Smooth muscle cell of bladder (primary cell): ENCODE measurements around the gene TOMM22. TPM values are rescaled to one million over a fixed set of nuclear protein-coding genes. Genes with fewer than 3 reads are reported as not detected.

Source experiments
- total RNA-seq: library from RNA; depleted of rRNA; stranded (reverse); fragments of >200 nt; gene quantifications from 2 replicates; pipeline ENCODE4 v1.2.3, GENCODE V29; 2014

Gene TOMM22
- total RNA-seq = 63.0 and 73.4 TPM in 2 replicates

GRCh38 chr22:38681582-38682335 is at the start of gene TOMM22:
Gene TOMM22 (plus strand): TSS chr22:38681957. CDS start chr22:38681979, 22 bp downstream.

GRCh38 chr22:38656256-38657044 is 25.3 kb upstream of the TOMM22 start, which contains the start of the genes CBY1 and FAM227A:
Gene CBY1 (plus strand): TSS chr22:38656638. CDS start chr22:38668055, 11,417 bp downstream.
Gene FAM227A (minus strand): TSS chr22:38656392. CDS start chr22:38650168, 6,224 bp downstream.

GRCh38 chr22:38700789-38701628 is 19.3 kb downstream of the TOMM22 start, which contains the start of gene JOSD1:
Gene JOSD1 (minus strand): TSS chr22:38700943. CDS start chr22:38699987, 956 bp downstream.

GRCh38 chr22:38705235-38706100 is 23.7 kb downstream of the TOMM22 start, which contains the start of gene GTPBP1:
Gene GTPBP1 (plus strand): TSS chr22:38705944. CDS start chr22:38705956, 12 bp downstream.

Other genes with a start within 250 kb of the TOMM22 start
- gene KCNJ4, start 226.8 kb upstream of the TOMM22 start, total RNA-seq = not detected in 2 replicates
- 109 and 130 TPM in 2 replicates for gene KDELR3, start 213.9 kb upstream of the TOMM22 start, total RNA-seq
- 372 and 530 TPM in 2 replicates for gene DDX17, start 175.6 kb upstream of the TOMM22 start, total RNA-seq
- gene DMC1, start 111.8 kb upstream of the TOMM22 start, total RNA-seq = 2.7 and 3.1 TPM in 2 replicates
- 1.6 and 2.1 TPM in 2 replicates for gene FAM227A, start 25.6 kb upstream of the TOMM22 start, total RNA-seq
- gene CBY1, start 25.3 kb upstream of the TOMM22 start, total RNA-seq = 16.2 and 23.5 TPM in 2 replicates
- gene JOSD1, start 19.0 kb downstream of the TOMM22 start, total RNA-seq = 39.8 and 40.2 TPM in 2 replicates
- gene GTPBP1, start 24.0 kb downstream of the TOMM22 start, total RNA-seq = 18.6 and 26.4 TPM in 2 replicates
- gene SUN2, start 74.0 kb downstream of the TOMM22 start, total RNA-seq = 42.7 and 48.8 TPM in 2 replicates
- gene DNAL4, start 112.2 kb downstream of the TOMM22 start, total RNA-seq = 17.2 and 21.4 TPM in 2 replicates
- 0.14 and 0.46 TPM in 2 replicates for gene NPTXR, start 162.1 kb downstream of the TOMM22 start, total RNA-seq
- gene CBX6, start 190.3 kb downstream of the TOMM22 start, total RNA-seq = 27.6 and 40.1 TPM in 2 replicates